KMS-11 (cell line): ENCODE data around the gene FGF14.

ENCODE experiments used
- H2AFZ ChIP-seq: fragments of 200-600 bp; sonication (generic); 2 replicates; pipeline ENCODE4 v1.6.1; 2016; ENCODE audit warnings: antibody characterized with exemption, mixed run types, low read depth
- H3K27ac ChIP-seq: fragments of 200-600 bp; sonication (generic); 2 replicates; pipeline ENCODE4 v1.6.1; 2016; ENCODE audit warnings: mild to moderate bottlenecking, mixed run types
- H3K27me3 ChIP-seq: fragments of 200-600 bp; sonication (generic); 2 replicates; pipeline ENCODE4 v1.6.1; 2017; ENCODE audit warnings: mild to moderate bottlenecking, low read depth, mixed run types, moderate library complexity; ENCODE audit not compliant: insufficient read depth
- H3K36me3 ChIP-seq: fragments of 200-600 bp; sonication (generic); 2 replicates; pipeline ENCODE4 v1.6.1; 2017; ENCODE audit warnings: mild to moderate bottlenecking, mixed run types; ENCODE audit not compliant: insufficient read depth
- H3K4me1 ChIP-seq: fragments of 200-600 bp; sonication (generic); 2 replicates; pipeline ENCODE4 v1.6.1; 2016; ENCODE audit warnings: mild to moderate bottlenecking, low read depth, mixed run types; ENCODE audit not compliant: poor library complexity, severe bottlenecking
- H3K4me2 ChIP-seq: fragments of 200-600 bp; sonication (generic); 2 replicates; pipeline ENCODE4 v1.7.0; 2016; ENCODE audit warnings: mild to moderate bottlenecking, mixed run types
- H3K4me3 ChIP-seq: fragments of 200-600 bp; sonication (generic); IDR thresholded peaks from 2 replicates; pipeline ENCODE4 v1.6.1; 2017; ENCODE audit warnings: low read depth, low read length, mixed read lengths; ENCODE audit not compliant: insufficient read depth
- H3K79me2 ChIP-seq: fragments of 200-600 bp; sonication (generic); 2 replicates; pipeline ENCODE4 v1.6.1; 2016; ENCODE audit warnings: low read depth, mixed run types; ENCODE audit not compliant: insufficient read depth
- H3K9ac ChIP-seq: fragments of 200-600 bp; sonication (generic); 2 replicates; pipeline ENCODE4 v1.6.1; 2016; ENCODE audit warnings: mild to moderate bottlenecking, mixed run types
- H4K20me1 ChIP-seq: fragments of 200-600 bp; sonication (generic); 2 replicates; pipeline ENCODE4 v1.6.1; 2016; ENCODE audit warnings: mild to moderate bottlenecking, mixed run types; ENCODE audit not compliant: insufficient read depth
- CTCF ChIP-seq: fragments of 200-600 bp; sonication (generic); conservative IDR thresholded peaks from 2 replicates; pipeline ENCODE4 v1.6.1; 2017; ENCODE audit warnings: low read depth, mild to moderate bottlenecking, antibody characterized with exemption, low read length, moderate library complexity, mixed read lengths

FGF14 gene

GRCh38 chr13:101945435-101945834, 456.4 kb downstream of the FGF14 start:
- Histone ChIP-seq H2AFZ (no peak overlapping the region), H4K20me1 (no peaks in the 10 kb centered on the region)

GRCh38 chr13:101944521-101944920, 457.3 kb downstream of the FGF14 start:
- TF ChIP-seq CTCF: no peak
- no peak overlapping the region for H3K27ac ChIP-seq
- no peaks in the 10 kb centered on the region for H3K27me3 ChIP-seq

More at GRCh38 chr13:101945435-101945834, 456.4 kb downstream of the FGF14 start:
- H3K79me2 ChIP-seq: no peaks in the 10 kb centered on the region
- no peak overlapping the region for H3K27ac ChIP-seq
- no peak overlapping the region for H3K9ac ChIP-seq
- no peak overlapping the region for H3K4me2 ChIP-seq
- no peak for TF ChIP-seq CTCF
- H3K36me3 ChIP-seq: no peaks in the 10 kb centered on the region
- H3K4me1 ChIP-seq: no peaks in the 10 kb centered on the region
- no peak overlapping the region for H3K4me3 ChIP-seq
- no peaks in the 10 kb centered on the region for H3K27me3 ChIP-seq

GRCh38 chr13:101942535-101943157, 459.2 kb downstream of the FGF14 start:
- Histone ChIP-seq H3K79me2 (no peaks in the 10 kb centered on the region), H2AFZ (no peak overlapping the region), H3K9ac (no peak overlapping the region), H3K27ac (no peak overlapping the region), H3K4me2 (no peak overlapping the region), H3K27me3 (no peaks in the 10 kb centered on the region), H4K20me1 (no peaks in the 10 kb centered on the region), H3K4me1 (no peaks in the 10 kb centered on the region), H3K4me3 (no peak overlapping the region), H3K36me3 (no peaks in the 10 kb centered on the region)
- no peak for TF ChIP-seq CTCF

More at GRCh38 chr13:101944521-101944920, 457.3 kb downstream of the FGF14 start:
- Histone ChIP-seq H3K9ac (no peak overlapping the region), H3K4me2 (no peak overlapping the region), H4K20me1 (no peaks in the 10 kb centered on the region), H2AFZ (no peak overlapping the region), H3K79me2 (no peaks in the 10 kb centered on the region), H3K36me3 (no peaks in the 10 kb centered on the region), H3K4me3 (no peak overlapping the region), H3K4me1 (no peaks in the 10 kb centered on the region)

- H2AFZ ChIP-seq: no peak overlapping the region
- no peak overlapping the region for H3K4me2 ChIP-seq
- H3K27ac ChIP-seq: no peak overlapping the region
- no peak overlapping the region for H3K9ac ChIP-seq
- no peaks in the 10 kb centered on the region for H3K79me2 ChIP-seq
- H3K36me3 ChIP-seq: no peaks in the 10 kb centered on the region
- TF ChIP-seq CTCF: no peak; the same call in 1 of the 2 replicates
- no peaks in the 10 kb centered on the region for H3K4me1 ChIP-seq
- H3K4me3 ChIP-seq: no peak overlapping the region
- H3K27me3 ChIP-seq: no peaks in the 10 kb centered on the region
- H4K20me1 ChIP-seq: no peaks in the 10 kb centered on the region
Measured at GRCh38 chr13:101942038-101942437, 459.8 kb downstream of the FGF14 start.
